Prostate gland (tissue), 2 donors: ENCODE measurements around the gene ZNF593OS. TPM values are rescaled to one million over a fixed set of nuclear protein-coding genes. Genes with fewer than 3 reads are reported as not detected.
A peak's percentile ranks its signal among the peaks of the same experiment; 100 is the strongest.

Experiments
- DNase-seq: peaks from one replicate; pipeline ENCODE4 v3.0.0-alpha.2; 2019; ENCODE audit warnings: low spot score
- H3K27ac ChIP-seq, 2 donors: fragments of 200-600 bp; sonication (generic); 2 replicates each; pipeline ENCODE4 v1.5.1; 2017 to 2019
- H3K27me3 ChIP-seq: fragments of 200-600 bp; sonication (generic); replicated peaks from 2 replicates; pipeline ENCODE4 v1.5.1; 2019; ENCODE audit not compliant: insufficient read depth
- H3K36me3 ChIP-seq, 2 donors: fragments of 200-600 bp; sonication (generic); 1 replicate in 1 of 2; 2 replicates in 1 of 2; pipeline versions ENCODE4 v1.5.1 to v1.8.1; 2017 to 2019
- H3K4me1 ChIP-seq: fragments of 200-600 bp; sonication (generic); replicated peaks from 2 replicates; pipeline ENCODE4 v1.5.1; 2019
- H3K4me3 ChIP-seq, 2 donors: fragments of 200-600 bp; sonication (generic); 2 replicates each; pipeline ENCODE4 v1.5.1; 2017 to 2019
- H3K9me3 ChIP-seq: fragments of 200-600 bp; sonication (generic); 2 replicates; pipeline ENCODE4 v1.5.1; 2017
- CTCF ChIP-seq, 4 experiments: fragments of 200-600 bp in 2 of 4; fragments of 450-650 bp in 2 of 4; sonication (generic) in 2 of 4; IDR thresholded peaks; 1 replicate in 3 of 4; 2 replicates in 1 of 4; pipeline ENCODE4 v1.5.1; 2016 to 2019; ENCODE audit warnings: antibody characterized with exemption in 4 of 4, mild to moderate bottlenecking in 2 of 4, moderate library complexity in 2 of 4
- POLR2A ChIP-seq: fragments of 450-650 bp; IDR thresholded peaks from one replicate; pipeline ENCODE4 v1.6.1; 2016; ENCODE audit warnings: antibody characterized with exemption, mild to moderate bottlenecking
- POLR2AphosphoS5 ChIP-seq: sonication (generic); formaldehyde crosslinking; IDR thresholded peaks from one replicate; pipeline ENCODE4 v1.6.1; 2017; ENCODE audit warnings: antibody characterized with exemption
- WGBS: methylation state at CpG from one replicate; pipeline ENCODE4 v1.1.5; 2018; 5-methylcytosine and 5-hydroxymethylcytosine counted together
- intact Hi-C: fragments of 100-400 bp; cut with DNase I; formaldehyde crosslinking; loops from one replicate; pipeline ENCODE4 v1.14.2; 2022
- total RNA-seq, 2 donors: library from RNA; depleted of rRNA; stranded (reverse); fragments of >200 nt; gene quantifications; one replicate each; pipeline ENCODE4 v1.1.0, GENCODE V29; 2016

ZNF593OS gene
- total RNA-seq, 2 donors from 2014 or later, result not detected

GRCh38 chr1:26153966-26154532 lies 17.6 kb downstream of the ZNF593OS start:
- no peak for TF ChIP-seq POLR2A
- no peak for TF ChIP-seq CTCF (IDR thresholded peaks at IDR 0.05)
- TF ChIP-seq POLR2AphosphoS5, result no peak
- Histone ChIP-seq H3K36me3 (no peaks in the 10 kb centered on the region), H3K27ac (no peak overlapping the region), H3K9me3 (no peaks in the 10 kb centered on the region), H3K4me1 (no peaks in the 10 kb centered on the region), H3K27me3 (peaks cover 4% of the 10 kb centered on the region), H3K4me3 (no peak overlapping the region)
- 55% methylated on average over 5 of the region's 5 CpGs for WGBS
- DNase-seq, result no peak
- intact Hi-C loops, result no loop called here

DNA sequence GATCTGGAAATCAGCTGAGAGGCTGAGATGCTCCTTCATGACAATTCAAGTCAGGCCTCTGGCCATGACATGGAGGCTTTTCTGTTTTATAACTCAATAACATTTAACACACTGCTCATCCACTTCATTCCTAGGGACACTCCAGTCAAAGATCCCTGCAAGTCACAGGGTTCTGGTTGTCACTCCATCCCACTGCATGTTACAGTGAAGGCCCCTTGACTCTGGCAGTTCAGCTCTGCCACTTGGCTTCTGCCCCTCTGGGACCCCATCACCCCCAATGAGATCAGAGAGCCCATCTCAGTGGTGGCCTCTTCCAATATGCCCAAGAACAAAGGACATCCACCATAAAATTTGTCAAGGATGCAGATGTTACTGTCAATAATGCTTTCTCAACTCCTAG lies 22.7 kb downstream of the ZNF593OS start:
- no peak for DNase-seq
- Histone ChIP-seq H3K9me3 (no peaks in the 10 kb centered on the region), H3K27me3 (no peaks in the 10 kb centered on the region), H3K27ac (no peak overlapping the region), H3K4me1 (no peaks in the 10 kb centered on the region), H3K36me3 (no peaks in the 10 kb centered on the region), H3K4me3 (no peak overlapping the region)
- intact Hi-C loops, result loop anchor here (5.0 kb wide), 1 partner anchor 112 kb away; no protein-coding TSS in a partner anchor
- TF ChIP-seq CTCF (IDR thresholded peaks at IDR 0.05) (no peak), POLR2AphosphoS5 (no peak), POLR2A (no peak)

GRCh38 chr1:26145960-26146294 lies 25.7 kb downstream of the ZNF593OS start:
- WGBS, result 53% methylated on average over 6 of the region's 6 CpGs
- Histone ChIP-seq H3K27ac (no peak overlapping the region), H3K9me3 (no peaks in the 10 kb centered on the region), H3K4me3 (no peak overlapping the region), H3K36me3 (no peaks in the 10 kb centered on the region), H3K4me1 (no peaks in the 10 kb centered on the region), H3K27me3 (no peaks in the 10 kb centered on the region)
- intact Hi-C loops, result loop anchor here (1.0 to 5.0 kb wide), 2 partner anchors 41 to 109 kb away; no protein-coding TSS in a partner anchor
- TF ChIP-seq CTCF (IDR thresholded peaks at IDR 0.05), result no peak
- no peak for TF ChIP-seq POLR2AphosphoS5
- no peak for TF ChIP-seq POLR2A
- no peak for DNase-seq

DNA sequence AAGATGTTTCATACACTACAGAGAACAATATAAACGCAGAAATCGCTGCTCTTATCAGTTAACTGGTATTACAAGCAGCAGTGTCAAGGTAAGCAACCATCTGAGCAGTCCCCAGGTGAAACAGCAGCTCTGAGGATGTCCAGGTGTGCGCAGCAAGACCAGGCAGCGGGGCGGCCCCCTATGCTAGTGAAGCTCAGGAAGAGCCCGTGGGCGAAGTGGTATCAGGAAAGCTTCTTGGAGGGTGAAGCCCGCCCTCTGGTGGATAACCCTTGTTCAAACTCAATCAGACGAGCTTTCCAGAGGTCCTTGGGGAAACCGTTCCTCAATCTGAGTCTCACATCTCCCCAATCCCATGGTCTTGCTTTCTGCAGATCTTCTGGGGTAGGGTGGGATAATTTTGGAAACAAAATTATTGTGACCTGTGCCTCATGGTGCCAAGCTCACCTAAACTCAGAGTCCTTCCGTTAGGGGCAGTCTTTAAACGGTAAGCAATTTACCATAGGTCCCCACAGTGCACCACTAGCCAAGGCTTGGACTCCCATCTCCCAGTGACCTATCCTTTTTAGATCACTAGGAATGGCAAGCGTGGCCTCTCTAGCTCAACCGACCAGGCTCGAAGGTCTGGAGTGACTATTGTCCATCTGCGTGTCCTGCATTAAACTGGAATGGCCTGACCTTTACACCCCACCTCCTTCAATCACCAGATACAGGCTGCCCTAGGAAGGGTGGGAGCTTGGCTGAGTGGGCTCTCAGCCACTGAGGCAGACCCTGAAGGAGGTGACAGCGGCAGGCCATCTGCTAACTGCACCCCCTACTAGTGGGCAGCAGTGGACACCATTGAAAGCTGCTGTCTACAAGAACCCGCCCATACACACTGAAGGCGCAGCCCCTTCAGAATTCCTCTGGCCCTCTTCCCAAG lies 26.3 kb downstream of the ZNF593OS start:
- intact Hi-C loops, result loop anchor here (1.0 to 5.0 kb wide), 2 partner anchors 40 to 108 kb away; no protein-coding TSS in a partner anchor
- Histone ChIP-seq H3K27me3 (no peaks in the 10 kb centered on the region), H3K4me3 (no peak overlapping the region), H3K36me3 (no peaks in the 10 kb centered on the region), H3K9me3 (no peaks in the 10 kb centered on the region), H3K27ac (no peak overlapping the region), H3K4me1 (no peaks in the 10 kb centered on the region)
- peak; percentile 85 for DNase-seq
- TF ChIP-seq CTCF (IDR thresholded peaks at IDR 0.05), result peak; percentile 33 to 85 (median 82)
- TF ChIP-seq POLR2AphosphoS5, result peak; percentile 51
- no peak for TF ChIP-seq POLR2A
- 31% methylated on average over 19 of the region's 19 CpGs for WGBS
